Measurements from ENCODE around the gene ASB13. TPM values are rescaled to one million over a fixed set of nuclear protein-coding genes. Genes with fewer than 3 reads are reported as not detected.

Gene ASB13
- total RNA-seq, 1 experiment from 2014 or later: 13.8 TPM

GRCh38 chr10:5595591-5595990 lies 70.8 kb downstream of the ASB13 start:
- no peaks in the 10 kb centered on the region for H3K79me2 ChIP-seq (ENCODE audit: insufficient read depth, low read length)
- no peaks in the 10 kb centered on the region for H4K20me1 ChIP-seq (ENCODE audit: control insufficient read depth, insufficient read depth, insufficient read length)
- Mint-ChIP-seq H3K4me1 (peaks cover 18 to 19% of the 10 kb centered on the region in 2 experiments), H3K27ac (no peak overlapping the region), H3K27me3 (ENCODE audit: low read depth) (peaks cover 12% of the 10 kb centered on the region), H3K4me3 (no peak overlapping the region), H3K36me3 (ENCODE audit: insufficient read depth in 1 of 3, low read depth in 3 of 3) (no peaks in the 10 kb centered on the region), H3K9me3 (no peaks in the 10 kb centered on the region; a peak in 2 of 5 replicates)
- WGBS (ENCODE audit: extremely low coverage, insufficient read length, low lambda C conversion rate): no CpG with 5 or more reads among the region's 7 CpGs
- TF ChIP-seq CTCF (conservative IDR thresholded peaks at IDR 0.05): no peak
- H3K79me1 ChIP-seq (ENCODE audit: insufficient read depth, low read depth, low read length, poor library complexity, severe bottlenecking): no peaks in the 10 kb centered on the region
- no peak overlapping the region for H2BK120ac ChIP-seq (ENCODE audit: low read depth, low read length, poor library complexity, severe bottlenecking)
- no peak overlapping the region for H2BK15ac ChIP-seq (ENCODE audit: low read depth, low read length)
- no peak overlapping the region for H3K14ac ChIP-seq (ENCODE audit: insufficient read depth, low read length)
- H3T11ph ChIP-seq (ENCODE audit: low read length): no peak overlapping the region
- H2AK5ac ChIP-seq (ENCODE audit: insufficient read length, low read length): no peak overlapping the region
- no peak overlapping the region for H2BK20ac ChIP-seq (ENCODE audit: low read depth, low read length, poor library complexity, severe bottlenecking)
- H4K8ac ChIP-seq (replicated peaks; ENCODE audit: insufficient read length, low read depth, low read length): no peak overlapping the region
- DNase-seq: no peak
- H3K18ac ChIP-seq (ENCODE audit: insufficient read length, low read depth, low read length): no peak overlapping the region
- no peak overlapping the region for H3K4ac ChIP-seq (ENCODE audit: low read depth, low read length)
- no peak overlapping the region for H3K4me2 ChIP-seq (ENCODE audit: insufficient read depth, insufficient read length, low read length)
- no peak overlapping the region for H3K23ac ChIP-seq (ENCODE audit: insufficient read length, low read depth, low read length)
- H2AFZ ChIP-seq (ENCODE audit: low read length): no peak overlapping the region
- no peak overlapping the region for H2BK12ac ChIP-seq (ENCODE audit: insufficient read length, low read depth, low read length)
- no peaks in the 10 kb centered on the region for H3K27me3 ChIP-seq (ENCODE audit: insufficient read depth, low read length)
- H3K23me2 ChIP-seq (ENCODE audit: insufficient read length, low read depth, low read length, poor library complexity, severe bottlenecking): no peaks in the 10 kb centered on the region
- no peak overlapping the region for H4K91ac ChIP-seq (ENCODE audit: insufficient read length, low read depth, low read length)
- H3K56ac ChIP-seq (ENCODE audit: insufficient read length, low read depth, low read length): no peak overlapping the region
- no peaks in the 10 kb centered on the region for H3K4me1 ChIP-seq (ENCODE audit: insufficient read depth, low read length)
- H3K9me3 ChIP-seq (ENCODE audit: control insufficient read depth, low read depth, low read length): no peaks in the 10 kb centered on the region
- H3K9ac ChIP-seq (ENCODE audit: extremely low read depth, insufficient read length, low read length): no peak overlapping the region
- no peak overlapping the region for H4K5ac ChIP-seq (ENCODE audit: insufficient read length, low read depth, low read length)
- no peak overlapping the region for H3K27ac ChIP-seq (ENCODE audit: insufficient read length, low read depth, low read length)
- no peak overlapping the region for H2BK5ac ChIP-seq (ENCODE audit: insufficient read length, low read length)
